Measurements from ENCODE around the gene CA10. TPM values are rescaled to one million over a fixed set of nuclear protein-coding genes. Genes with fewer than 3 reads are reported as not detected.

Gene CA10
- polyA plus RNA-seq, 1 donor from 2014 or later = 6.2 TPM

GRCh38 chr17:51846566-51846965 is 311.9 kb downstream of the CA10 start:
- no peaks in the 10 kb centered on the region for H3K9me3 ChIP-seq (ENCODE audit: low read length)
- H3K36me3 ChIP-seq (ENCODE audit: insufficient read depth, low read length) = no peaks in the 10 kb centered on the region
- peak overlapping the region; percentile 19 for H3K27ac ChIP-seq (ENCODE audit: low read length)
- H3K4me2 ChIP-seq (ENCODE audit: low read length) = no peak overlapping the region
- TF ChIP-seq POLR2AphosphoS5 (IDR thresholded peaks at IDR 0.05) (peak; percentile 9), RAD21 (conservative IDR thresholded peaks at IDR 0.05) (no peak)
- H3F3A ChIP-seq (ENCODE audit: insufficient read depth, low read length, poor library complexity, severe bottlenecking) = no peaks in the 10 kb centered on the region
- no peaks in the 10 kb centered on the region for H3K79me2 ChIP-seq (replicated peaks; ENCODE audit: insufficient read depth, low read length)
- H3K9me2 ChIP-seq (ENCODE audit: insufficient read depth, low read length) = no peaks in the 10 kb centered on the region
- no peak overlapping the region for H2AFZ ChIP-seq (ENCODE audit: low read depth, low read length)
- no peaks in the 10 kb centered on the region for H4K20me1 ChIP-seq (ENCODE audit: insufficient read depth)
- H3K27me3 ChIP-seq (ENCODE audit: insufficient read depth, low read depth, low read length) = no peaks in the 10 kb centered on the region
- no peak overlapping the region for H3K4me3 ChIP-seq (ENCODE audit: low read length)
- no peak overlapping the region for H3K9ac ChIP-seq (ENCODE audit: low read length)

- Histone ChIP-seq H3K27me3 (ENCODE audit: insufficient read depth, low read depth, low read length) (no peaks in the 10 kb centered on the region), H2AFZ (ENCODE audit: low read depth, low read length) (no peak overlapping the region), H3K27ac (ENCODE audit: low read length) (peak overlapping the region; percentile 19), H3K4me2 (ENCODE audit: low read length) (no peak overlapping the region), H3K4me3 (ENCODE audit: low read length) (no peak overlapping the region), H3K79me2 (replicated peaks; ENCODE audit: insufficient read depth, low read length) (no peaks in the 10 kb centered on the region), H3F3A (ENCODE audit: insufficient read depth, low read length, poor library complexity, severe bottlenecking) (no peaks in the 10 kb centered on the region), H3K9ac (ENCODE audit: low read length) (no peak overlapping the region), H3K9me2 (ENCODE audit: insufficient read depth, low read length) (no peaks in the 10 kb centered on the region), H4K20me1 (ENCODE audit: insufficient read depth) (no peaks in the 10 kb centered on the region), H3K36me3 (ENCODE audit: insufficient read depth, low read length) (no peaks in the 10 kb centered on the region), H3K9me3 (ENCODE audit: low read length) (no peaks in the 10 kb centered on the region)
- TF ChIP-seq EP300 (conservative IDR thresholded peaks at IDR 0.05; ENCODE audit: poor library complexity, severe bottlenecking) (no peak), POLR2AphosphoS5 (IDR thresholded peaks at IDR 0.05) (no peak), EZH2 (IDR thresholded peaks at IDR 0.05; ENCODE audit: borderline replicate concordance, insufficient read depth, low read length, poor library complexity, severe bottlenecking) (no peak), MXI1 (conservative IDR thresholded peaks at IDR 0.05; ENCODE audit: poor library complexity, severe bottlenecking) (no peak), TAF1 (IDR thresholded peaks at IDR 0.05; ENCODE audit: low read depth) (no peak)
These were observed 312.7 kb downstream of the CA10 start for GRCh38 chr17:51845776-51846175.

GRCh38 chr17:51842763-51843162 is 315.8 kb downstream of the CA10 start:
- no peak overlapping the region for H3K9ac ChIP-seq (ENCODE audit: low read length)
- no peaks in the 10 kb centered on the region for H3F3A ChIP-seq (ENCODE audit: insufficient read depth, low read length, poor library complexity, severe bottlenecking)
- H3K9me2 ChIP-seq (ENCODE audit: insufficient read depth, low read length) = no peaks in the 10 kb centered on the region
- no peak for TF ChIP-seq REST (IDR thresholded peaks at IDR 0.05; ENCODE audit: borderline replicate concordance)
- H3K79me2 ChIP-seq (replicated peaks; ENCODE audit: insufficient read depth, low read length) = no peaks in the 10 kb centered on the region
- H4K20me1 ChIP-seq (ENCODE audit: insufficient read depth) = no peaks in the 10 kb centered on the region
- H3K9me3 ChIP-seq (ENCODE audit: low read length) = no peaks in the 10 kb centered on the region
- H3K36me3 ChIP-seq (ENCODE audit: insufficient read depth, low read length) = no peaks in the 10 kb centered on the region
- no peaks in the 10 kb centered on the region for H3K27me3 ChIP-seq (ENCODE audit: insufficient read depth, low read depth, low read length)
- no peak overlapping the region for H3K27ac ChIP-seq (ENCODE audit: low read length)
- no peak overlapping the region for H2AFZ ChIP-seq (ENCODE audit: low read depth, low read length)
- no peak overlapping the region for H3K4me2 ChIP-seq (ENCODE audit: low read length)
- H3K4me3 ChIP-seq (ENCODE audit: low read length) = no peak overlapping the region

GRCh38 chr17:51841669-51842068 is 316.8 kb downstream of the CA10 start:
- no peaks in the 10 kb centered on the region for H3K9me2 ChIP-seq (ENCODE audit: insufficient read depth, low read length)
- H2AFZ ChIP-seq (ENCODE audit: low read depth, low read length) = no peak overlapping the region
- H3K4me3 ChIP-seq (ENCODE audit: low read length) = no peak overlapping the region
- H4K20me1 ChIP-seq (ENCODE audit: insufficient read depth) = no peaks in the 10 kb centered on the region
- H3K36me3 ChIP-seq (ENCODE audit: insufficient read depth, low read length) = no peaks in the 10 kb centered on the region
- TF ChIP-seq EZH2 (IDR thresholded peaks at IDR 0.05; ENCODE audit: borderline replicate concordance, insufficient read depth, low read length, poor library complexity, severe bottlenecking) = no peak
- TF ChIP-seq CTCF (IDR thresholded peaks at IDR 0.05; ENCODE audit: poor library complexity, severe bottlenecking) = no peak
- no peak for TF ChIP-seq MXI1 (conservative IDR thresholded peaks at IDR 0.05; ENCODE audit: poor library complexity, severe bottlenecking)
- TF ChIP-seq TAF1 (IDR thresholded peaks at IDR 0.05; ENCODE audit: low read depth) = no peak
- TF ChIP-seq SMC3 (conservative IDR thresholded peaks at IDR 0.05; ENCODE audit: poor library complexity) = no peak
- TF ChIP-seq EP300 (conservative IDR thresholded peaks at IDR 0.05; ENCODE audit: poor library complexity, severe bottlenecking) = no peak
- no peak for TF ChIP-seq REST (IDR thresholded peaks at IDR 0.05; ENCODE audit: borderline replicate concordance)
- TF ChIP-seq RAD21 (conservative IDR thresholded peaks at IDR 0.05) = no peak
- H3K27me3 ChIP-seq (ENCODE audit: insufficient read depth, low read depth, low read length) = no peaks in the 10 kb centered on the region
- H3K9ac ChIP-seq (ENCODE audit: low read length) = no peak overlapping the region
- H3K79me2 ChIP-seq (replicated peaks; ENCODE audit: insufficient read depth, low read length) = no peaks in the 10 kb centered on the region
- no peak overlapping the region for H3K4me2 ChIP-seq (ENCODE audit: low read length)
- H3K9me3 ChIP-seq (ENCODE audit: low read length) = no peaks in the 10 kb centered on the region
- H3K27ac ChIP-seq (ENCODE audit: low read length) = no peak overlapping the region
- no peaks in the 10 kb centered on the region for H3F3A ChIP-seq (ENCODE audit: insufficient read depth, low read length, poor library complexity, severe bottlenecking)
